GM15510 (cell line): ENCODE results near the gene PPT2.
A peak's percentile ranks its signal among the peaks of the same experiment; 100 is the strongest.

Experiments used
- POLR2A ChIP-seq: IDR thresholded peaks from 3 replicates; pipeline ENCODE4 v1.6.1; 2011; ENCODE audit warnings: borderline replicate concordance; ENCODE audit not compliant: insufficient read length; ENCODE audit errors: extremely low read depth

Gene PPT2

GRCh38 chr6:32116674-32117073 is 37.3 kb upstream of the PPT2 start:
- no peak for TF ChIP-seq POLR2A

DNA sequence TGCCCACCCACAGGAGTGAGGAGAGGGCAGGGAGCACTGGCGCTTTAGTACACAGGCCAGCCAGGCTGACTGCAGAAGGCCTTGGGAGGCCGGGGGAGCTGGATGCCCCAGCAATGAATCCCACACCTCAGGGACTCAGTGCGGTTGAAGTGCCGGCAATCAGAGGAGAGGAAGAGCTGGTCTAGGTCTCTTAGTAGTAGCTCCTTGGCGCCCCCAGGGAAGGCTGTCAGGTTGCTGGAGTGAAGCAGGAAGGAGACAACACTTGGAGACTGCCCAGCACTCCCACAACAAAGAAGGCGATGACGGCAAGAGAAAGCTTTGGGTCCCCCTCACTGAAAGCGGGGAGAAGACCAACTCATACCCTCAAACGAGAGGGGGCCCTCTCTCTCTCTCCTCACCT is 36.5 kb upstream of the PPT2 start:
- TF ChIP-seq POLR2A, result no peak

- no peak for TF ChIP-seq POLR2A
Measured at GRCh38 chr6:32118782-32119628, 34.9 kb upstream of the PPT2 start.

- no peak for TF ChIP-seq POLR2A
Measured at GRCh38 chr6:32120573-32121059, 33.3 kb upstream of the PPT2 start.

- TF ChIP-seq POLR2A, result no peak
Measured at GRCh38 chr6:32123681-32124080, 30.3 kb upstream of the PPT2 start.

DNA sequence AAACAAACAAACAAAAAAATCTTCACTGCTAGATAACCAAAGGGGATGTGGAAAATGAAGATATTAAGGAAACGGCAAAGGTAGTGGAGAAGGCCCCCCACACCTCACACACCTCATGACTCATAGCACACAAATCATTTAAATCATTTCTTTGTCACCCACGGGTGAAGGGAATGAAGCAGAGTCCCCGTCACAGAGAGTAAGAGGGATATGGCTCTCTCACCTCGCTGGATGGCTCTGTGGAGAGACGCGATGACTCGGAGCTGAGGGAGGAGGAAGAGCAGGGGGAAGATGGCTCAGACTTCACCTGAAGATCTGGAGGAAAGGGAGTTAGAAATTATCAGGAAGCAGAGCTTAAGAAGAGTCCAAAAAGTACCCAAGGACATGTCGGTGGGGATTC is 27.1 kb upstream of the PPT2 start:
- no peak for TF ChIP-seq POLR2A

GRCh38 chr6:32127409-32127716 is 26.6 kb upstream of the PPT2 start:
- no peak for TF ChIP-seq POLR2A

GRCh38 chr6:32127717-32128592 is 26.0 kb upstream of the PPT2 start, which contains the start of gene ATF6B:
ATF6B (minus strand) TSS chr6:32128246; CDS start chr6:32128207, 39 bp downstream.
- peak; percentile 60 for TF ChIP-seq POLR2A

- TF ChIP-seq POLR2A, result no peak
Measured at GRCh38 chr6:32128751-32129296, 25.1 kb upstream of the PPT2 start.

DNA sequence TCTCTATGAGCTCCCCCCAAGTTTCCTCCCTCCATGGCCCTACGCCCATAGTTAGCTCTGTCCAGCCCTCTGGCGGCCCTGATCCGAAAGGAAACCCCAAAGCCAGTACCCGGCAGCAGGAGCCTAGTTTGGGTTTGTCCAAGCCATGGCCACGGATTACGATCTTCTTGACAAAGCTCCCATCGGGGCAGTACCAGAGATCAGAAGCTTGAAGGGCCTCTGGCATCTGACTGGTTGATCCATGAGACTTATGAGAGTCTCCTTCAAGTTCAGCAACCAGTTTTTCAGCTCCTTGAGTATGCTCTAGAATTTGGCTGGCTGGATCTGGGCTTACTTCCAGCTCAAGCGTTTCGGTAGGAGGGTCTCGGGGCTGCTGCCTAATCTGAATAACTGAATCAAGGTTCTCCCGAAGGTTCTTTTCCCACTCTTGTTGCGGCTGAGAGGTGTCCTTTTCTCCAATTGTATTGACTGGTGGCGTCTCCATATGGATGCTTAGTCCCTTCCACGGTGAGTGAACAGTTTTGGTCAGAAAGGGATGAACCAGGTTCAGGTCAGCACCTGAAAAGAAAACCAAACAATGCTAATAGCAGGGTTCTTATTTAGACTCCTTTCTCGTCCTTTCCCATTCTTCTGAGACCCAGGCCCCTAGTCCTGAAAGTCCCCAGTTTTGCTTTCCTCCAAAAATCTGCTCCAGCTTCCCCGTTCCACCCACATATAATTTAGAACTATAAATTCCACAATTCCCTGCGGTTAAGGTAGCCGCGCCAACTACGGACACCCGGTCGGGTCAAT is 24.4 kb upstream of the PPT2 start:
- no peak for TF ChIP-seq POLR2A

DNA sequence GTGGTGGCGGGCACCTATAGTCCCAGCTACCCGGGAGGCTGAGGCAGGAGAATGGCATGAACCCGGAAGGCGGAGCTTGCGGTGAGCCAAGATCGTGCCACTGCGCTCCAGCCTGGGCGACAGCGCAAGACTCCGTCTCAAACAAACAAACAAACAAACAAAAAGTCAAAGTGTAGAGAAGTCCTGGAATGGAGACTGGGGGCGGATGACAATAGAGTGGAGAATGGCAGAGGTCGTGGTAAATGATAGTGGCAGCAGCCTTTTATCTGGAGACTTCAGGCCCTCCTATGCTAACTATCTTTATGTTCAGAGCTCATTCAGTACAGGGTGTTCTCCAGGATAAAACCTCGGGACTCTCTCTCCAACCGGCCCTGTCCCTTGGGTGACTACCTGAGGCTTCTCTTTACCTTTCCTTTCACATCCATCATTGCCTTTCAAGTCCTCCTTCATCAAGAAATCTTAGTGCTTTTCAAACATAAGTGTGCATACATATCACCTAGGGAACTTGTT is 22.4 kb upstream of the PPT2 start:
- no peak for TF ChIP-seq POLR2A

- TF ChIP-seq POLR2A, result no peak
Measured at GRCh38 chr6:32132110-32132509, 21.8 kb upstream of the PPT2 start.

DNA sequence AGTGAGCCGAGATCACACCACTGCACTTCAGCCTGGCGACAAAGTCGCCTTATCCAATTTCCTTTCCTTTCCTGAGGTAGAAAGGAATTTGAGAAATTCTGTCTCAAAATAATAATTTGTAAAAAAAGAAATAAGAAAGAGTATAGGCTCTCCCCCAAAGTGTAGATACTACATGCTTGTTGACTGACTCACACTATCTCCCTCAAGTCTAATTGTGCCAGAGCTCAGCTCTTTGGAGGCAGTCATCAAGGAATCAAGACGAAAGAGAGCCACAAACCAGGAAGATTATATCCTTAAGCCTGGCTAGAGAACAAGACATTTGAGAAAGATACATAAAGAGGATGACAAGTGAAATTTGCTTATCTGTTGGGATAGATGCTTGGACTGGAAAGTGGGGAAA is 20.2 kb upstream of the PPT2 start:
- no peak for TF ChIP-seq POLR2A

GRCh38 chr6:32137454-32137853 is 16.5 kb upstream of the PPT2 start:
- no peak for TF ChIP-seq POLR2A

- TF ChIP-seq POLR2A, result no peak
Measured at GRCh38 chr6:32139590-32139989, 14.4 kb upstream of the PPT2 start.

DNA sequence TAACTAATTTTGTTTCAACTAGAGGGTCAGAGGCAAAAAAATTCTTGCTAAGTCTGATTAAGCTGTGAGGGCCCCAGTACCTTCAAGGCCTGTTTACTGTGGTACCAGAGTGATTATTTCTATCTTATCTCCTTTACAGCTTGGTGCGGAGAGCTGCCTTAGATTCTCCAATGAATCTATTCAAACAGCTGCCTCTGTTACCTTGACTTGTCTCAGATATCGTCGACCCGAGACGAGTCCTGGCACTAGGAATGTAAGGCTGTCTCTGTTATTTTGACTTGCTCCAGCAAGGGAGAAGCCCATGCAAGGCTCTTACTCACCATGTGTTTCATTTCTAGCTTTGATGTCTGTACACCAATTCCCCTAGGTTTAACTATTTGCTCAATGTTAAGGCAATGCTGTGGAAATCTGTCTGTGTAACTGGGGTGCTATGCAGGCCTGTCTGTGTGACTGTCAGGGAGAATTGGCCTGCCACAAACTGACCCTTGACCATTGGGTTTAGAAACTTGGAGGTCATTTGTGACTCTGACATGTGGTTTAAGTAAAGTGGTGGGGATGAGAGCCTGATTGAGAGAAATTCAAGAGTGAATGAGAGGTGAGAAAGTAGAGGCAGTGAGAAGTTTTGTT is 13.4 kb upstream of the PPT2 start:
- TF ChIP-seq POLR2A, result no peak
